Activated CD4-positive, CD25-positive, alpha-beta regulatory T cell treated with anti-CD3 and anti-CD28 coated beads, Interleukin-2, amount 50 U/mL, for 72 hours (primary cell): Measurements from ENCODE around the gene VSTM2L.

Experiments
- DNase-seq: peaks from one replicate; pipeline ENCODE4 v3.0.0; 2021

The VSTM2L gene

GRCh38 chr20:37901654-37902503, 1.0 kb upstream of the VSTM2L start:
- DNase-seq: no peak

DNA sequence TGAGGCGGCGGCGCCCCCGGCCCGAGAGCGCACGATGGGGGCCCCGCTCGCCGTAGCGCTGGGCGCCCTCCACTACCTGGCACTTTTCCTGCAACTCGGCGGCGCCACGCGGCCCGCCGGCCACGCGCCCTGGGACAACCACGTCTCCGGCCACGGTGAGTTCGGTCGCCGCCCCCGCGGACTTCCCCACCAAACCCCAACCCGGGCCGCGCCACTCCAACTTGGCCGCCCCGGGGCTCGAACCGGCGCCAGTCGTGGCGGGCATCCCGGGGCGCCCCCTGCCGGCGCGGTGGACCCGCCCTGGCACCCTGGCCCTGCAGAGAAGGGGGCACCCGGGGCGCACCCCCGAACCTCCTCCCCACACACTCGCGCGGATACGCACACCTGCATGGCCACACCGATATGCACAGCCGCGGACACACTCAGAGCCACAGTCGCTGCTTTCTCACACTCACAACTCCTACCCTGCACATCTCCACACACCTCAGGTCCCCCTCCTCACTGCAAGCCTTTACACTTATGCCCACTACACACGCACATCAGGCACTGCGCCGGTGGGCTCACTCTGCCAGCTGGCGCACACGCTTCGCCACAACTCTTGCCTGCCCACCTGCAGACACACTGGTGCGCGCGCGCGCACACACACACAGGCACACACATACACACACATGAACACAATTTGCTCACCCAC, 535 bp downstream of the VSTM2L start:
- DNase-seq: no peak

GRCh38 chr20:37904008-37904642, 1.2 kb downstream of the VSTM2L start:
- no peak for DNase-seq

- no peak for DNase-seq
Observed at GRCh38 chr20:37904845-37905373, 2.0 kb downstream of the VSTM2L start.

DNA sequence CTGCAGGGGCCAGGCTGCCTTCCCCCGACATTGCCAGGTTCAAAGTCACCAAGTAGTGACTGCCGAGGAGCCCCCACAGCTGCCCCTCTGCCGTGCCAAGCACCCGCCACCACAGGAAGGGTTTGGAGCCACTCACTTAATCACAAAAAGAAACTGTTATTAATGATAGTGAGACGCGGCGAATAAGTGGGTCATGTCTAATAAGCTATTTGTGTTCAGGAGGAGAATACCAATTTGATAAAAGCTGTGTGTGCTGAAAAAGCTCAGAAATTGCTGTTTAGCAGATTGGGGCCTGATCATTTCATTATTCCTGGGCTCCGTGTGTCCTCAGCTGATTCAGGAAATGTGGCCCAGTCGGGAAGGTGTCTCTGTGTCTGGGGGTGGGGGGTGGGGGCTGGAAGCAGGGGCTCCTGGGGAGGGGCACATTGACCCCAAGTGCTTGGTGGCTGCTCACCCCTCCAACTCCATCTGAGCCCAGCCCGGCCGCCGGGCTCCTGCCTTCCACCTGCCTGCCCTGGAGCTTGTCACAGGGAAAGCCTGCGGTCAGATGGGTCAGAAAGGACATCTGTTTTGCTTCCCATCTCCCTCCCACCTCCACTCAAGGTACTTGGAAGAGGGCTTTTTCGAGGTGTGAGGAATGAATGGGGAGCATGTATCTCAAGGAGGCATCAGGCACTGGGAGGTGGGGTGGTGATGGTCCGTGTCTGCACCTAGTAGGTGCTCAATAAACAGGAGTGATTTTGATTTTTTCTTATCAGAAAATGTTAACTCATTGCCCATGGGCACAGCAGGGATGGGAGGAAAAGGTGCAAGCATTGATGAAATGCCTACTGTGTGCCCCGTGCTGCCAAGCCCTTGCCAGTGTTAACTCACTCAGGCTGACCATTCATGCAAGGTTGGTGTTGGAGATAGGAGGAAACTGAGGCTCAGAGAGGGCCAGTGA, 3.0 kb downstream of the VSTM2L start:
- no peak for DNase-seq

- no peak for DNase-seq
Observed at GRCh38 chr20:37907330-37907676, 4.4 kb downstream of the VSTM2L start.

DNA sequence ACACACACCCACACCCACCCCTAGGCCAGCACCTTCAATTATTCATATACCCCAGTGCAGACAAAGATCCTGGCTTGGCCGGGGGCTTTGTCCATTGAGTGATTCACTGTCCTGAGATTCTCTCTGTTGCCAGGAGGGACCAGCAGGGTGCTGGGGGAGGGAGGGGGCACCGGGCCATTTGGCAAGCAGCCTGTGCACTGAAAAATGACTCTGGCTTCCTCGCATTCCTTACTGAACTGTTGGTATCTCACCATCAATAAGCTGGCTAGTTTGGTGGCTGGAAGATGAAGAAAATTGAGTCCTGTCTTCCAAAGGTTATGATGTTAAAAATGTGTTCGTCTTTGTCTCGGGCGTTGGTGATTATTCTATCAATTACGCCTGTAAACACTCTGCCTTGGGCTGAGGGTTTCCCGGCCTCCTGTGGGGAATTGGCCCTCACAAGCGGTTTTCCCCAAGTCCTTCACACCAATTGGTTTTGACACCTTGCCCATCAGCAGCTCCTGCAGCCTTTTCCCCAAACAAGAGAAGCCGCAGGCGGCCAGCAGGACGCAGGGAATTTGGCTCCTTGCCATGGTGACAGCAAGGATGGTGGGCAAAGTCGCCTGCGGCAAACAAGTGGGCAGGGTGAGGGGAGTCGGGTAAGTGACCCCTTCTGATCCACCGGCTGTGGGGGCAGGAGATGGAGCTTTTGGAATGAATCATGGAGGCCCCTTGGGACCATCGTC, 4.9 kb downstream of the VSTM2L start:
- no peak for DNase-seq

DNA sequence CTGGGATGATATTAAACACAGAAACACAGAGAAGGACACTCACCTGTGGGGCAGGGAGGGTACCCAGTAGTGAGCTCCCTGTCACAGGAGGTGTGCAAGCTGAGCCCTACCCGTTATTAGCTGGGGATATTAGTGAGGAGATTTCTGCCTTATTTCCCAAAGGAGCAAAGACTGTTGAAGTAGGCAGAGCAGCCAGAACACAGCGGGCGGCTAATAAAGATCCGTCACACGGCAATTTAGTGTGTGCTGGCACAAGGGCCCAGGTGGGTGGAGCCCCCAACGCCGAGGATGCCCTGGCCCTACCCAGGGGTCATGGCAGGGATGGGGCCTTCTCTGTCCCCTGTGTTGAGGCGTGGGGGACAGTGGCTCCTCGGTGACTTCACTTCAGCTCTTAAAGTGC, 8.3 kb downstream of the VSTM2L start:
- DNase-seq: no peak

GRCh38 chr20:37911838-37912281, 8.9 kb downstream of the VSTM2L start:
- no peak for DNase-seq

DNA sequence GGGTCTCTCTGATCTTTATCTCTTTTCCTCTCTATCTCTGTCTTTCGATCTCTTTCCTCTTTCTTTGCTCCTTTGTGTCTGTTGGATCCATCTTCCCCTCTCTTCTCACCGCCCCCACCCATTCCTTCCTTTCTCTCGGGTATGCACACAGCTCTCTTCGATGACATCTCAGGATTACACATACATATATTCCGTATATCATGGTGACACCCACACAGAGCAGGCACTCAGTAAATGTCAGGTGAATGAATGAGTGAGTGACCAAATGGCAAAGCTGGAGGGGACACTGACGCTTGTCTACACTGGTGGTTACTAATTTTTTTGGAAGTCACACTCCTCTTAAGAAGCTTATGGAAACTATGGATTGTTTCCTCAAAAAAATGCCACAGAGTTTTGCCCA, 9.9 kb downstream of the VSTM2L start:
- no peak for DNase-seq

GRCh38 chr20:37913567-37914366, 10.8 kb downstream of the VSTM2L start:
- DNase-seq: no peak

- no peak for DNase-seq
Observed at GRCh38 chr20:37914367-37914671, 11.4 kb downstream of the VSTM2L start.

GRCh38 chr20:37914672-37915433, 11.9 kb downstream of the VSTM2L start:
- DNase-seq: no peak

- DNase-seq: no peak
Observed at GRCh38 chr20:37915434-37915787, 12.5 kb downstream of the VSTM2L start.

GRCh38 chr20:37915800-37916570, 13.1 kb downstream of the VSTM2L start:
- no peak for DNase-seq

- no peak for DNase-seq
Observed at GRCh38 chr20:37917461-37917860, 14.5 kb downstream of the VSTM2L start.

DNA sequence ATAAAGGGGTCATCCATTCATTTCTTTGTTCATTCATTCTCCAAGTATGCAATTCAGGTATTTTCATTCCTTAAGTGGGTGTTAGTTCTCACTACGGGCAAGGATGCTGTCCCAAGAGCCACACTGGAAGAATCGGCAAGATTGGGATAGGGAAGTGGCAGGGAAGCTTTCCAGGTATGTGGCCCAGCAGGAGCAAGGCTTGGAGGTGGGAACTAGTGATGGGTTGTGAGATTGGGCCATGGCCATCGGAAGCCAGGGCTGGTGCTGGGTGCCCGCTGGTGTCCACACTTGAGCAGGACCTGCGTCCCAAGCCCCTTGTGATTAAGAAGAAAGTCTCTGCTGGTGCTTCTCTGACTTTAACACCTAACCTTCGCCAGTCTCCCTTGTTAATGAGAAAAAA, 15.1 kb downstream of the VSTM2L start:
- no peak for DNase-seq

DNA sequence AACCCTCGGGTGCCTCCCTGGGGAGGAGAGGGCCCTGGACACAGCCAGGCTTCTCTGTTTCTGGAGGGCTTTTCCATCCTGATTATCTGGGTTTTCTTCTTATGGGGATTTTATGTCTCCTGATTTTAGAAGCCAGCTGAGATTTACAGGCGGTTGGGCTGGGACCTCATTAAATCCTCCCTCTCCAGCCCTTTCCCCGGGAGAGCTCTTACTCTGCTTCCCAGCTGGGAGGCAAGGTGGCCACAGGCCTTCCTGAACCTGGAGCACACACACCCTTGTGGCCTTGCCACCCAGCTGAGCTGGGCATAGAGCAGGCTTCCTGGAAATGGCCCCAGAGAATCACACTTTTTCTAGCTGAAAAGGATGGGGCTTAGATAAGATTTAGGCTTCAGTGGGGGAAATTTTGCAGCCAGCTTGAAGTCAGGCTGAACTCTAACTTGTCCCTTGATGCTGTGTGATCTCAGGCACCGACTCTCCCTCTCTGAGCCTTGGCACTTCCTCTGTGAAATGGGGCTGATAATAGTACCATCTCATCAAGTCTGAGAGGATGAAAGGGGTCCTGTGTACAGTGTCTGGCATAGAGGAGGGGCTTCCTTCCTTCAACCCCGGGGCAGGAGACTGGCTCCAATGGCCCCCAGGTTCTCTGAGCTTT, 16.6 kb downstream of the VSTM2L start:
- no peak for DNase-seq

GRCh38 chr20:37920270-37920669, 17.3 kb downstream of the VSTM2L start:
- no peak for DNase-seq
